MM.1S (cell line): ENCODE results near the gene TNFSF8.

Source experiments
- EZH2 ChIP-seq: fragments of 300-600 bp; sonication (generic); optimal IDR thresholded peaks from 2 replicates; pipeline ENCODE3; 2017; ENCODE audit warnings: low read depth, mild to moderate bottlenecking, antibody characterized with exemption, low read length, mixed read lengths
- EZH2phosphoT487 ChIP-seq: fragments of 300-600 bp; sonication (generic); IDR thresholded peaks from 2 replicates; pipeline ENCODE4 v1.6.1; 2018; ENCODE audit warnings: antibody characterized with exemption, low read length
- TF ChIP-seq, protein P1 (sequence below): fragments of 300-600 bp; sonication (generic); IDR thresholded peaks from 2 replicates; pipeline ENCODE4 v1.5.1; 2016; ENCODE audit warnings: antibody characterized with exemption, low read length, mixed read lengths

DNA sequence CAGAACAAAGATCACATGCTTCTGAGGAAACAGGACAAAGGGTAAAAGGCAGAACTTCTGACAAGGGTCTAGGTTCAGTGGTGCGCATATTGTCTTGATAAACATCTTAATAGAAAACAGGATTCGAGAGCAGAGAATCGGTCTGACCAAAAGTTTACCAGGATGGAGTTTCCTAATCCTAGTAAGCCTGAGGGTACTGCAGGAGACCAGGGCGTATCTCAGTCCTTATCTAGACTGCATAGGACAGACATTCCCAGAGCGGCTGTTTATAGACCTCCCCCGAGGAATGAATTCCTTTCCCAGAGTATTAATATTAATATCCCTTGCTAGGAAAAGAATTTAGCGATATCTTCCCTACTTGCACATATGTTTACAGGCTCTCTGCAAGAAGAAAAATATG lies 32.4 kb upstream of the TNFSF8 start:
- TF ChIP-seq, protein P1, sequence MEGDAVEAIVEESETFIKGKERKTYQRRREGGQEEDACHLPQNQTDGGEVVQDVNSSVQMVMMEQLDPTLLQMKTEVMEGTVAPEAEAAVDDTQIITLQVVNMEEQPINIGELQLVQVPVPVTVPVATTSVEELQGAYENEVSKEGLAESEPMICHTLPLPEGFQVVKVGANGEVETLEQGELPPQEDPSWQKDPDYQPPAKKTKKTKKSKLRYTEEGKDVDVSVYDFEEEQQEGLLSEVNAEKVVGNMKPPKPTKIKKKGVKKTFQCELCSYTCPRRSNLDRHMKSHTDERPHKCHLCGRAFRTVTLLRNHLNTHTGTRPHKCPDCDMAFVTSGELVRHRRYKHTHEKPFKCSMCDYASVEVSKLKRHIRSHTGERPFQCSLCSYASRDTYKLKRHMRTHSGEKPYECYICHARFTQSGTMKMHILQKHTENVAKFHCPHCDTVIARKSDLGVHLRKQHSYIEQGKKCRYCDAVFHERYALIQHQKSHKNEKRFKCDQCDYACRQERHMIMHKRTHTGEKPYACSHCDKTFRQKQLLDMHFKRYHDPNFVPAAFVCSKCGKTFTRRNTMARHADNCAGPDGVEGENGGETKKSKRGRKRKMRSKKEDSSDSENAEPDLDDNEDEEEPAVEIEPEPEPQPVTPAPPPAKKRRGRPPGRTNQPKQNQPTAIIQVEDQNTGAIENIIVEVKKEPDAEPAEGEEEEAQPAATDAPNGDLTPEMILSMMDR = no peak
- TF ChIP-seq EZH2 = no peak
- TF ChIP-seq EZH2phosphoT487 = no peak
